Endothelial cell of umbilical vein (primary cell): Measurements from ENCODE around the gene CNDP1. TPM values are rescaled to one million over a fixed set of nuclear protein-coding genes. Genes with fewer than 3 reads are reported as not detected.

Experiments
- BruUV-seq: library from RNA; stranded (reverse); fragments of 400-500 nt; replicated peaks from 2 replicates; lab custom pipeline; 2021; lab: Mats Ljungman, UMichigan
- CTCF ChIA-PET: fragments of 300-600, 350-600 bp; sonication (Branson Sonifier 250); formaldehyde crosslinking; loops from one replicate; lab custom pipeline; 2021; ENCODE audit warnings: antibody characterized with exemption, inconsistent platforms; lab: Charles Lee
- POLR2A ChIA-PET: fragments of 300-600, 350-600 bp; sonication (Branson Sonifier 250); formaldehyde crosslinking; loops from one replicate; lab custom pipeline; 2021; ENCODE audit warnings: antibody characterized with exemption, inconsistent platforms; lab: Charles Lee
- DNase-seq: peaks from one replicate; pipeline ENCODE4 v3.0.0-alpha.2; 2011; ENCODE audit warnings: low read depth, low spot score
- FAIRE-seq: peaks from 2 replicates; lab custom pipeline; 2011; peaks lifted over from hg19 to GRCh38; lab: Jason Lieb, UNC
- H2AFZ ChIP-seq: 2 replicates; pipeline ENCODE4 v1.6.0; 2012; ENCODE audit warnings: low read depth, low read length, control low read depth, inconsistent platforms
- H3K27ac ChIP-seq: 2 replicates; pipeline ENCODE4 v1.5.1; 2011; ENCODE audit warnings: low read depth, mild to moderate bottlenecking, control low read depth, low read length, moderate library complexity; ENCODE audit not compliant: insufficient read depth
- H3K27me3 ChIP-seq, 2 experiments: 2 replicates each; pipeline versions ENCODE4 v1.6.0 to v1.6.1; 2011; ENCODE audit warnings: low read length in 2 of 2, mixed read lengths in 1 of 2; ENCODE audit not compliant: control insufficient read depth in 2 of 2, insufficient read depth in 2 of 2
- H3K36me3 ChIP-seq, 2 experiments: 2 replicates in 1 of 2; 3 replicates in 1 of 2; pipeline ENCODE4 v1.5.1; 2011; ENCODE audit warnings: low read length in 2 of 2, mild to moderate bottlenecking in 1 of 2, moderate library complexity in 1 of 2; ENCODE audit not compliant: control insufficient read depth in 2 of 2, insufficient read depth in 2 of 2; ENCODE audit errors: extremely low read depth in 1 of 2
- H3K4me1 ChIP-seq: 3 replicates; pipeline ENCODE4 v1.5.1; 2011; ENCODE audit warnings: mild to moderate bottlenecking, low read length; ENCODE audit not compliant: control insufficient read depth, insufficient read depth; ENCODE audit errors: extremely low read depth
- H3K4me2 ChIP-seq: 2 replicates; pipeline ENCODE4 v1.6.1; 2011; ENCODE audit warnings: low read length, control low read depth, mixed read lengths; ENCODE audit not compliant: insufficient read depth
- H3K4me3 ChIP-seq, 3 experiments: fragments of 200-600 bp in 1 of 3; sonication (generic), shearing (Covaris generic) in 1 of 3; replicated peaks in 1 of 3; 2 replicates each; pipeline ENCODE4 v1.5.1; 2011 to 2016; ENCODE audit warnings: control low read depth in 3 of 3, low read length in 3 of 3, mild to moderate bottlenecking in 2 of 3, inconsistent platforms in 1 of 3, low read depth in 1 of 3, moderate library complexity in 1 of 3; ENCODE audit not compliant: insufficient read depth in 1 of 3
- H3K79me2 ChIP-seq: 2 replicates; pipeline ENCODE4 v1.6.0; 2012; ENCODE audit warnings: low read length, inconsistent platforms; ENCODE audit not compliant: control insufficient read depth, insufficient read depth
- H3K9ac ChIP-seq: replicated peaks from 2 replicates; pipeline ENCODE3; 2011; ENCODE audit warnings: low read length, control low read depth; ENCODE audit not compliant: insufficient read depth; ENCODE audit errors: extremely low read depth
- H3K9me1 ChIP-seq: replicated peaks from 3 replicates; pipeline ENCODE4 v1.6.0; 2011; ENCODE audit warnings: mild to moderate bottlenecking, low read length; ENCODE audit not compliant: control insufficient read depth, insufficient read depth; ENCODE audit errors: extremely low read depth
- H3K9me3 ChIP-seq: replicated peaks from 2 replicates; pipeline ENCODE4 v1.5.1; 2012; ENCODE audit warnings: low read length, inconsistent platforms; ENCODE audit not compliant: control insufficient read depth, insufficient read depth
- H4K20me1 ChIP-seq: replicated peaks from 2 replicates; pipeline ENCODE3; 2011; ENCODE audit warnings: mild to moderate bottlenecking, low read length; ENCODE audit not compliant: control insufficient read depth, insufficient read depth; ENCODE audit errors: extremely low read depth
- CTCF ChIP-seq, 2 donors: IDR thresholded peaks; 1 replicate in 1 of 2; 2 replicates in 1 of 2; pipeline ENCODE4 v1.5.1; 2011; ENCODE audit warnings: low read length in 2 of 2, mild to moderate bottlenecking in 2 of 2, moderate library complexity in 2 of 2, control low read depth in 1 of 2, inconsistent platforms in 1 of 2, low read depth in 1 of 2; ENCODE audit not compliant: insufficient read depth in 1 of 2; ENCODE audit errors: extremely low read depth in 1 of 2
- EZH2 ChIP-seq: IDR thresholded peaks from 2 replicates; pipeline ENCODE4 v1.6.1; 2012; ENCODE audit warnings: borderline replicate concordance, low read depth, mild to moderate bottlenecking, moderate library complexity, low read length, inconsistent platforms; ENCODE audit not compliant: severe bottlenecking
- FOS ChIP-seq: IDR thresholded peaks from 2 replicates; pipeline ENCODE4 v1.6.1; 2011; ENCODE audit warnings: mild to moderate bottlenecking, low read length, moderate library complexity, borderline replicate concordance; ENCODE audit not compliant: insufficient read depth
- GATA2 ChIP-seq: IDR thresholded peaks from 2 replicates; pipeline ENCODE4 v1.7.0; 2011; ENCODE audit warnings: low read depth, mild to moderate bottlenecking, moderate library complexity, mixed read lengths, low read length; ENCODE audit not compliant: insufficient read length, insufficient read depth
- JUN ChIP-seq: IDR thresholded peaks from 2 replicates; pipeline ENCODE4 v1.6.1; 2011; ENCODE audit warnings: borderline replicate concordance, low read depth; ENCODE audit not compliant: insufficient read length, insufficient read depth
- MAX ChIP-seq: IDR thresholded peaks from 2 replicates; pipeline ENCODE4 v1.6.1; 2011; ENCODE audit not compliant: insufficient read depth, insufficient read length
- MYC ChIP-seq: IDR thresholded peaks from one replicate; pipeline ENCODE4 v1.6.1; 2011; ENCODE audit warnings: mild to moderate bottlenecking, low read depth, low read length
- POLR2A ChIP-seq: IDR thresholded peaks from 2 replicates; pipeline ENCODE4 v1.6.1; 2012; ENCODE audit warnings: low read depth, mild to moderate bottlenecking, control low read depth, low read length
- POLR2AphosphoS5 ChIP-seq: IDR thresholded peaks from 2 replicates; pipeline ENCODE4 v1.6.1; 2012; ENCODE audit warnings: low read depth, mild to moderate bottlenecking, control low read depth, low read length, moderate library complexity; ENCODE audit not compliant: insufficient read depth
- dilution Hi-C: fragments of 300-500 bp; cut with MboI; formaldehyde crosslinking; loops from one replicate; pipeline ENCODE4 v1.15.0; 2019; ENCODE audit warnings: low sequenced_read_pairs; ENCODE audit not compliant: extremely low pct_ligation_motif_present
- intact Hi-C: fragments of 100-400 bp; cut with micrococcal nuclease; formaldehyde crosslinking; loops from one replicate; pipeline ENCODE4 v1.10.0; 2022
- polyA plus RNA-seq, 4 experiments: library from polyadenylated mRNA; depleted of rRNA in 3 of 4; stranded (reverse) in 3 of 4; unstranded in 1 of 4; fragments of >200 nt; gene quantifications; 2 replicates each; pipeline versions ENCODE4 v1.2.1 to v1.2.3, GENCODE V29; 2011 to 2012; ENCODE audit warnings: missing spikeins in 1 of 4
- total RNA-seq: library from RNA; stranded (reverse); gene quantifications from 2 replicates; pipeline ENCODE4 v1.2.3, GENCODE V29; 2021

Gene CNDP1
- total and polyA plus RNA-seq, 2 donors (not counting 3 experiments of a cell fraction or from before 2014, with no cell fraction given) = not detected

GRCh38 chr18:74529378-74529777 is 4.9 kb upstream of the CNDP1 start:
- CTCF ChIA-PET = no interaction called here
- no peaks in the 10 kb centered on the region for H3K36me3 ChIP-seq
- FAIRE-seq (no peak), DNase-seq (no peak)
- no peak overlapping the region for H3K4me2 ChIP-seq
- H3K27ac ChIP-seq = no peak overlapping the region
- H3K9ac ChIP-seq = no peak overlapping the region
- peaks cover 0 to 9% of the 10 kb centered on the region in 2 experiments for H3K27me3 ChIP-seq
- H3K9me1 ChIP-seq = no peaks in the 10 kb centered on the region
- dilution Hi-C loops (no loop called here), intact Hi-C loops (no loop called here)
- no peaks in the 10 kb centered on the region for H3K4me1 ChIP-seq
- BruUV-seq = no TSS peak
- no peak overlapping the region for H2AFZ ChIP-seq
- no peak overlapping the region for H3K4me3 ChIP-seq
- no peaks in the 10 kb centered on the region for H4K20me1 ChIP-seq
- TF ChIP-seq POLR2AphosphoS5 (no peak), CTCF (IDR thresholded peaks at IDR 0.05; ENCODE audit: extremely low read depth in 1 of 2, insufficient read depth in 1 of 2, low read depth in 1 of 2, low read length in 2 of 2) (no peak), EZH2 (no peak), JUN (no peak), MAX (no peak), MYC (no peak), GATA2 (no peak), POLR2A (no peak), FOS (no peak)
- no peaks in the 10 kb centered on the region for H3K79me2 ChIP-seq
- H3K9me3 ChIP-seq = no peaks in the 10 kb centered on the region
- POLR2A ChIA-PET = no interaction called here
